GM18502 (cell line): Measurements from ENCODE around the gene ASB13.
A peak's percentile ranks its signal among the peaks of the same experiment; 100 is the strongest.

Experiments used
- ATAC-seq: cut with Tn5 transposase; IDR thresholded peaks from one replicate; pipeline ENCODE4 v1.9.1; 2021; ENCODE audit warnings: mild to moderate bottlenecking; ENCODE audit not compliant: unreplicated experiment, poor library complexity

ASB13 gene, protein sequence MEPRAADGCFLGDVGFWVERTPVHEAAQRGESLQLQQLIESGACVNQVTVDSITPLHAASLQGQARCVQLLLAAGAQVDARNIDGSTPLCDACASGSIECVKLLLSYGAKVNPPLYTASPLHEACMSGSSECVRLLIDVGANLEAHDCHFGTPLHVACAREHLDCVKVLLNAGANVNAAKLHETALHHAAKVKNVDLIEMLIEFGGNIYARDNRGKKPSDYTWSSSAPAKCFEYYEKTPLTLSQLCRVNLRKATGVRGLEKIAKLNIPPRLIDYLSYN

DNA sequence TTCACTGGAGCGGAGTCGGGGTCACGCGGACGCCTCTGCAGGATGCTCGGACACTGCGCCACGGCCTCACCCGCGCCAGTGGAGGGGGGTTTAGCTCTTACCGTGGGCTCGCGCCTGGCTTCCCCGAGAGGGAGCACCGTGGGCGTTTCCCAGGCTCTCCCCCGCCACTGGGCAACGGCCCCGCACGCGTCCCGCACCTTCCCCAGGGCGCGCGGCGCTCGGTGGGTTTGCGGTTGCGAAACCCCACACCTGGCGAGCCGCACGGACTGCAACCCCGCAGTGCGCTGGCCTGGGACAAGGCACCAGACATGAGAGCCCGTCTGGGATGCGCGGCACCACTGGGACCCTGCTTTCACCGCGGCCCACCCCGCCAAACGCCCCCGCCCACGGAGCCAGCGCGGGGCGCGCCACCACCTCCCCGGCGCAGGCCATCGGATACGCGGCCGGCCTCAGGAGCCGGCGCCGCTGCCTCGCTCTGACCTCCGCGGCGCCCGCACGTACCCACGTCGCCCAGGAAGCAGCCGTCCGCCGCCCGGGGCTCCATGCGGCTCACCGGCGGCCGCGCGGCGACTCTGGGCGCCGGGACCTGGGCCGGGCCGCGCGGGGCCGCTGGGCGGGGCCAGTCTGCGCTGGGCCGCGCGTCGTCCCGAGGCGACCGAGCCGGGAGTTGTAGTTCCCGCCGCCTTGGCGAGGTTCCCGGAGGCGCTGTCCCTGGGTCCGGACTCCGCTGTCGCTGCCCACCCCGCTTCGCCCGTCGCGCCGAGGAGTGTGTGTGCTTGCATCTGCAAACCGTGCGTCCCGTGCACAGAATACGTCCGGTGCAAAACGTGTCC lies at the start of gene ASB13:
Gene ASB13 (minus strand): TSS at position 588 of the 833 bp plus-strand sequence. CDS start 44 bp downstream, at position 544.
- ATAC-seq = peak; percentile 76

DNA sequence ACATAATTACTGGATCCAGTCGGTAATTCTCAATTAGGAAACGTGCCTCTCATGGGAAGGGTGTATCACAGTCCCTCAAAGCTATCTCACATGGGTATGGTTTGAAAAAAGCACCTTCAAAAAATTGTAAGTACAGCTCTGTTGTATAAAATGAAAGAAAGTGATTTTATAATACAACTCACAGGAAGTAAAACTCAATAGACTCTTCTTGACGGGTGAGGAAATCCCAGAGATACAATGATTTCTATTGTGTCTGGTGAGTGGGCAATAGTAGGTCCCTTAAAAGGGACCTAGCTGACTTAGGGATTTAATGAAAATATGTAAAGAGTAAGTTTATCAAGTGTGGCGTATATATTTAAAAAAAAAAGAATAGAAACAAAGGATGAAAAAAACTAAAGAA lies 45.2 kb upstream of the ASB13 start:
- no peak for ATAC-seq

DNA sequence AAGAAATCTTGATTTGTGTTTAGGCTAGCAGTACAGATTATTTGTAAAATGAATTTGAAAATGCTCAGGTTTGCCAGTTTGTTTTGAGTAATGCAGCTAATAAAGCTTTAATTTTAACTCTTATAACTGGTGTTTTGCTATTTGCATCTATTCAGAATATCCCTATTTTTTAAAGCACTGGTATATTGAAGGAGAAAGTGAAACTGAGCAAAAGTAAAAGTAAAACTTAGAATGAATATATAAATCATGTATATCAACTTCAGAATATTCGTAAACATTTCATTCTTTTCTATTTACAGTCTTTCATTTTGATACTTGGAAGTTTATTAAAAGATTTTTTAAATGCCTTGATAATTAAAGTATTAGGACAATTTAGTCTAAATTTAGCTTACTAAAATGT lies 44.5 kb upstream of the ASB13 start:
- ATAC-seq = no peak

DNA sequence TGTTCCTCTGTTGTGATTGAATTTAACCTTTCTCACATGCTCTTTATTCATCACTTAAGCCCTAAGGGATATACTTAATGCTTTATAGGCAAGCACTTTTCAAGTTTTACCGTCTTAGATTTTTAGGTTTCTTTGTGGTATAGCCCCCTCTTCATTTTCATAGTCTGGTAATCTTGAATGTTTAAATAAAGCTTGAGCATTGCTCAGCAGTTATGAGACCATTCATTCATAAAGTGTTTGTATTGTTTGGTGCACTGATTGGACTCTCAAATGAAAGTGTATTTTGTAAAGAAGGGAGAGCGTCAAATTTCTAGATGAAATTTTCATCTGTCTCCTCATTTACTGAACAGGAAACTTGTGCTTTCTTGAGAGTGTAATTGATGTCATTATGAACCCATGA lies 43.5 kb upstream of the ASB13 start:
- no peak for ATAC-seq

DNA sequence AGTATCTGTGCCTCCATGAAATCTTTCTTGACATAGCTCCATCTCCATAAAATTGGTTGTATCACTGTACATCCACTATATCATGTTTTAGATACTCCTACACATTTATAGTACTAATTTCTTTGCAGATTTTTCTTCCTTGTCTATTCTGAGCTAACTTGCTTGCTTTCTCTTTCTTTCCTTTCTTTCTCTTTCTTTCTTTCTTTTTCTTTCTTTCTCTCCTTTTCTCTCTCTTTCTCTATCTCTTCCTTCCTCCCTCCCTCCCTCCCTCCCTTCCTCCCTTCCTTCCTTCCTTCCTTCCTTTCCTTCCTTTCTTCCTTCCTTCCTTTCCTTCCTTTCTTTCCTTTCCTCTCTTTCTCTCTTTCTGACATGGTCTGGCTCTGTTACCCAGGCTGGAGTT lies 42.0 kb upstream of the ASB13 start:
- ATAC-seq = no peak

DNA sequence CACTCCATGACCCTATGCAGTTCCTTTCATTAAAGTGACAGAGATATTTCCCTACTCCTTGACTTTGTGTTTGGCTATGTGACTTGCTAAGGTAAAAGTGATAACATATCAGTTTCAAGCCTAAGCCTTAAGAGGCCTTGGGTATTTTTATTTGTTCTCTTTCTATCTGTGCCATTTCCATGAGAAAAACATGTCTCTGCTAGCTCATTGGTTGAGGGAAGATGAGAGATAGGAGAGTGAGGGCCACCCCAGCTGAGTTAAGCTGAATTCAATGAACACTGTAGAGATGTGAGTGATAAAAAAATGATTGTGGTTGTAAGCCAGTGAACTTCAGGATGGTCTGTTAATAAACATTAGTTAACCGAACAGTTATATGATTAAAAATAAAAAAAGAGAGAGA lies 31.7 kb upstream of the ASB13 start:
- no peak for ATAC-seq

DNA sequence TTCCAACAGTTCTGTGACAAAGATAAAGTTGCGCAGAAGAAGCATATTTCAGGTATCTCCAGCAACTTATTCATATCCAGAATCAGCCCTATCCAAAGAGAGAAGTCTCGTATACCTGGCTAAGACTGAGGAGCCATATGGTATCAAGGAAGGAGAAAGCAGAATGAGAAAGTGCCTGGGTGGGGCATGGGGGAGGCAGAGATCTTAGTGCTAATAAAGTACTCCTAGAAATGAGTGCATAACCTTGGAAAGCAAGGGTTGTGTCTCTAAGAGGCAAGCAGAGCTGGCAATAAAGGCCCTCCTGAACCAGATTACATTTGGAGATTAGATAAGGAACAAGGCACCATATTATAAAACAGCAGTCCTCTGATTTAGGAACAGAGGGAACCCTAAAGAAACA lies 30.9 kb upstream of the ASB13 start:
- ATAC-seq = no peak

DNA sequence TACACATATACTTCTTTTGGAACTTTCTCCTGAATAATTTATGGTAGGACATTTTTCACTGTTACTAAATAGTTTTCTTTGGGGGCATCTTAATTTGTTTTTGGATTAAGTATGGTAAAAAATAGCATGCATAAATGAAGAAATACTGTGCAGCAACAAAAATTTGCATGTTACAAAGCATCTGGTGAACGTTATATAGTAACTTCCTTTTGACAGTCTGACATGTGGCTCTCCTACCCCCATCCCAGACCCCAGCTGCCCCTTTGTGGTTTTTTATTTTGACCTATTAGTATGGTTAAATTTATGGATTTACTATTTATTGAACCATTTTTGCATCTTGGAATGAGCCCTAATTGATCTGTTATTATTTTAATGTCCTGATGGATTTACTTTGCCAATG lies 28.2 kb upstream of the ASB13 start:
- no peak for ATAC-seq

DNA sequence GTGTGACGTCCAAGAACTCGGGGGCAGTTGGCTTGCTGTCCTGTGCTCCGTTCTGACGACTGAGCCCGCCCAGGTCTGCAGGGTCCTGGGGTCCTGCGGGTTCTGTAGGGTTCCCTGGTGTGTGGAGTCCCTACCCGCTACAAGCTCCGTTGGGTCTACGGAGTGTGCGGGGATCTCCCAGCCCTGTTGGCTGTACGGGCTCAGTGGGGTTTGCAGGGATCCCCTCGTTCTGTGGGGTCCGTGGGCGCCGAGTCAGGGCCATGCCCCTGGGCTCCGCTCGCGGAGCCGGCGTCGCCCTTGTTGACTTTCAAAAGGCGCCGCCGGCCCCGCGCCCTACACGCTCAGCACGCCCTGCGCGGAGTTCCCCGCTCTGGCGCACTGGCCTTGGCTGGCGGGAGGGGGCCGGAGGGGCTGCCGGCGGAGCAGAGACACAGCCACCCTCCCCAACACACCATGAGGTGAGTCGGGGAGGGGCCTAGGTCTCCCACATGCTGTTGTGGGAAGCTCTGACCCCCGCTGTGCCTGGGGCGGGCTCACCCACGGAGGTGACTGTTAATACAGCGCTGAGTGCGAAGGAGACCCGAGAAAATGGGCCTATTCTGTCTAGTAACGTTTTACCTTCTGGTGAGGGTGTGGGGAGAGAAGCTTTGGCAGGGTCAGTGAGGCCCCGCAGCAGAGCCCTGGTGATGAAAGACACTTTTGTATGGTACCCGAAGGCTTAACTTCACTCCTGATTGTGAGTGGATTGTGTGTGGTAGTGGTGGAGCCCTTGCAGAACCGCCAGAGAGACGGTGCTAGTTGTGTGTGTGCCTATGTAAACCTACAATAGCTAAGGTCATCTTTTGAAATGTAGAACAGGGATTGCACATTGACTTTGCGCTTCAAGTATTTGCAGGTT lies 26.3 kb upstream of the ASB13 start:
- ATAC-seq = peak; percentile 76

DNA sequence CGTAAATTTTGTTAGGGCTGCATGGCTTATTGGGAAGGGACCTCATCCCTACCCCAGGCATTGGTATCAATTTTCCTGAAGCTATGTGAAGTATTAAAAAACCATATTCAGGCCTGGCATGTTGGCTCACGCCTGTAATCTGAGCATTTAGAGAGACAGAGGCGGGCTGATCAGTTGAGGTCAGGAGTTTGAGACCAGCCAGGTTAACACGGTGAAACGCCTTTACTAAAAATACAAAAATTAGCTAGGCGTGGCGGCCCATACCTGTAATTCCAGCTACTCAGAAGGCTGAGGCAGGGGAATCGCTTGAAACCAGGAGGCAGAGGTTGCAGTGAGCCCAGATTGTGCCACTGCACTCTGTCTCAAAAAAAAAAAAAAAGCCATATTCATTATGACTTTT lies 25.4 kb upstream of the ASB13 start:
- ATAC-seq = no peak

DNA sequence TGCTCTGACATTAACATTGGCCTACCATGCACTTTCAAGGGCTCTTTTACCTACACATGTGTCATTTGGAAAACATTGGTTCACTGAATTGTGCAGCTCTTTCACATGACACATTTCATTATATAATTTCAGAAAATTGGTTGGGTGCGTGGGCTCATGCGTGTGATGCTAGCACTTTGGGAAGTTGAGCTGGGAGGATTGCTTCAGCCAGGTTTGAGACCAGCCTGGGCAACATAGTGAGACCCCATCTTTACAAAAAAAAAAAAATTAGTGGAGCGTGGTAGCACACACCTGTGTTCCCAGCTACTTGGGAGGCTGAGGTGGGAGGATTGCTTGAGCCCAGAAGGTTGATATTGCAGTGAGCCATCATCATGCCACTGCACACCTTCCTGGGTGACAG lies 22.2 kb upstream of the ASB13 start:
- ATAC-seq = no peak

DNA sequence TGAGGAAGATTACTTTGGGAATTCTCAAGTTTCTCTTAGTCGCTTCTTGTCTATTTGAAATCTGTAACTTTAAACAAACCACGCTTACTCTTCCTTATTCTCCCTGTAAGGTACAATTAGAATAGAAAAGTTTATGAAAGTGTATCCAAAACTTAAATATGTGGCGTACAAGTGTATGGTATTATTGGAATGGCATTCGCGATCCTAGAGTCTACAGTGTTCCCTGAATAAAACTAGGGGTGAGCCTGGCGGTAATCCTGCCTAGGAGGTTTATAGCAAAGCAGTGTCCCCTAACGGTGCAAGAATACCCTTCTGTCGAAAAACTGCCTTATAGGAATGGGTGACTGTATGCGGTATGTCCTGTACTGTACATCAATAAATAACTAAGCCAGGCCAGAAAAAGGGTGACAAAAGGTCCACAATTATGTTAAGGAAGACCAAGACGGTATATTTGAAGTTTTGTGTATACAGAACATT lies 19.4 kb upstream of the ASB13 start:
- ATAC-seq = no peak

DNA sequence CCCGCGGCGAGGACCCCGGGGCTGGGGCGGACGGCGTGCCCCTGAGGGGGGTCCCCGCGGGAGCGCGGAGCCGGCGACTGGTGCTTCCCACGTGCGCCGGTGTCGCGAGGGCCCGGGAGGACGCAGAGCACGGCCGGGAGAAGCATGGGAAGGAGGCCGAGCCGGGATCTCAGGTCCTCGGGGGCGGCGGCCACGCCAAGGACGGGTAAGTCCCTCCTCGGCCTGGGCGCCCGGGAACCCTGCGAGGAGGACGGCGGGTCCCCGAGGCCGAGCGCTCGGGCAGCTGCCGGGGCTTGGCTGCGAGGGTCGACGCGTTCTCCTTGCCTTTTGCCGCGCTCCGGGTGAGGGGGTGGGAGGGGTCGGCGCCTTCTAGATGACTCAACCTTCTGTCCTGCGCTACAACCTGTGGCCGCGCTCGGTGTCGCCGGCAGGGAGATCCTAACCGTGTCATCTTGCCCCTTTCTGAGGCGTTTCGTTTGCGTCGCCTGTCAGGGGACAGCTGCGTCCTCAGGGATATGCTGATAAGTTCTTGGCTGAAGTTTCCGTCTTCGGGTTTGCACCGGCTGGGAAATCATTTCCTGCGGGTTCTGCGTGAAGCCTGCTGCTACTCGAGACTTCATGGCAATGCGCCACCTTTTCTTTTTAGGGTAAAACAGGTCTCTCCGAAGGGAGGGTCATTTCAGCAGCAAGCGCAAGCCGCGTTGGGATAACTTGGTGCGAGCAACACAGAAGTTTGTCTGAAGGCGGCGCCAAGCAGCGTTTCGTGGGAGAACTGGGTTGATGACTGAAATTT lies 18.8 kb upstream of the ASB13 start:
- ATAC-seq = peak; percentile 45

DNA sequence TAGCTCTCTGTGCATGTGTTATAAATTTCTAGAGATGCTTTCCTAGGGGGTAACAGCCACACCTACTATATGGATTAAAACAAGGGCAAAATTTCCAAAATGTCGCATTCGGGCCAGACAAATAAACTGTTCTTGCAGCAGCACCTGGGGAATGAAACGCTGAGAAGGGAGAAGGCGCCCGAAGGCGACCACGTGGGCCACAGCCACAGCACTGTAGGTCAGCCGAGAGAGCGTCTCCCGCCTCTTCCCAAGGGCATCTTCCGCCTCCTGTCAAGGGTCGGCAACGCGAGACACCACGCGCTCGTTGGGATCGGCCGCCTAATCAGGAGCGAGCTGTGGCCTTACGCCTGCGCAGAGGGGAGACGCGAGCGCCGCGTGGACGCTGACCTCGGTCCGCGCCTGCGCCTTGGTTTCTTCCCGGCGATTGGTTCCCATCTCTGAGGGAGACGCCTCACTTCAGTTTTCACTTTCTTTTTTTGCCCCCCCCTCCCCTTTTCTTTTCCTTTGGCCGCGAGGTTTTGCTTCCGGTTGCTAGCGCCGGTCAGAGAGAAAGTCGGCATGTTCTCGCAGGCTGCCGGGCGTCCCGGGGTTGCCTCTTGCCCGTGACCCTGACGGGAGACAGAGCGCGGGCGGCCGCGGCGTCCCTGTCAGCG lies 18.0 kb upstream of the ASB13 start, which contains the start of gene TASOR2:
Gene TASOR2 (plus strand): TSS at position 521 of the 653 bp plus-strand sequence. CDS start 35,805 bp downstream, outside the sequence.
- peak; percentile 71 for ATAC-seq

DNA sequence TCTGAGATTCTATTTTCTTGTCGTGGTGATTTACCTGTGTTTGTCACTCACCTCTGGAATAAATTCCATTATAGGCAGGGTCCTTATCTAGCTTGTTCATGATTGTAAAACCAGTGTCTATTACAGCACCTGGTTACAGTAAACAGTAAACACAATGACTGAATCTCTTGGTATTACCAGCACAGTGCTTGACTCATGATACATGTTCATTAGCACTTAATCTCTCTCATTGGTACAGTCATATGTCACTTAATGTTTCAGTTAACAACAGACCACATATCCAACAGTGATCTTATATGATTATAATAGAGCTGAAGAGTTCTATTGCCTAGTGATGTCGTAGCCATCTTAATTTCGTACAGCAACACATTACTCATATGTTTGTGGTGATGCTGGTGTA lies 16.7 kb upstream of the ASB13 start:
- ATAC-seq = no peak

DNA sequence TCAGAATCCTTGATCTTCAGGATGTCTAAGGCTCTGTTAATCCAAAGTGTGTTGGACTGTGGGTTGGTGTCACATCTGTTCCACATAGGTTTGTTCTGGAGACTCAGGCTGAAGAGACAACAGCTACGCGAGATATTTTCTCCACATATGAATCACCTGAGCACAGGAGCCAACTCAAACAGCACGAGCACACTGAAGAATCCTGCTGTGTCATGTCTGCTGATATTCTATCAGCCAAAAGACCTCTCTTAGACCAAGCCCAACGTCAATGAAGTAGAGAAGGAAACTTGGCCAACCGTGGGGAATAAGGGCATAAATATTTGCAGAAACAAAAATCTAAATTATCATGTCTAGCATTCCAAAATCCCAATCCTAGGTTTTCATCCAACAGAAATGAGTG lies 15.5 kb upstream of the ASB13 start:
- no peak for ATAC-seq

DNA sequence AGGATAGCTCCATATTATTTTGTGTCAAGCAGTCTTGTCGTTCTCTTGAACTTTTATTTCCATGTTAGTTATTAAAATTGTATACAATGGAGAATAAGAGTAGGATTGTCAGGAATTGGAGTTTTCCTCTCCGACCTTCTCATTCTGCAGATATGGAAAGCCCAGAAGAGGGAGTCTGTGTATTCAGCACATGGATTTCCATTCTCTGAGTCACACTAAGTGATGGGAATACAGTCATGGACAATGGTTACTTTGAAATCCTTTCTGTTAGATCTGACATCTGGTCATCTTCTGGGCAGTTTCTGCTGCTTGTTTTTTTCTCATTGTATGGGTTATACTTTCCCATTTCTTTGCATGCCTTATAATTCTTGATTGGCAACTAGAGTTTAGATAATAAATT lies 13.2 kb upstream of the ASB13 start:
- no peak for ATAC-seq

DNA sequence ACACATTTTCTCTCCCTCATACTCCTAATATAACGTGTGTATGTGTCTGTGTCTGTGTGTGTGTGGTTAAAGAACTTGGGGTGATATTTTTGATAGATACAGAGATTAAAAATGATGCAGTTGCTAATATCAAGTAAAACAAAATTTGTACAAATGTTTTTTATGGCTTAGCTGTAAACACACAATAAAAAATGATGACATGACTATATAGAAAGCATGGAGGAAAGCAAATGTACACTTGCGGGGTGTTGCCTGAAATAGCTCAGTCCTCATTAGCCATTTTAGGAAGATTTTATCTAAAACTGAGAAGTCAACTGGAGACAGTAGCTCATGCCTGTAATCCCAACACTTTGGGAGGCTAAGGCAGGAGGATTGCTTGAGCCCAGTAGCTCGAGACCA lies 12.6 kb upstream of the ASB13 start:
- no peak for ATAC-seq

DNA sequence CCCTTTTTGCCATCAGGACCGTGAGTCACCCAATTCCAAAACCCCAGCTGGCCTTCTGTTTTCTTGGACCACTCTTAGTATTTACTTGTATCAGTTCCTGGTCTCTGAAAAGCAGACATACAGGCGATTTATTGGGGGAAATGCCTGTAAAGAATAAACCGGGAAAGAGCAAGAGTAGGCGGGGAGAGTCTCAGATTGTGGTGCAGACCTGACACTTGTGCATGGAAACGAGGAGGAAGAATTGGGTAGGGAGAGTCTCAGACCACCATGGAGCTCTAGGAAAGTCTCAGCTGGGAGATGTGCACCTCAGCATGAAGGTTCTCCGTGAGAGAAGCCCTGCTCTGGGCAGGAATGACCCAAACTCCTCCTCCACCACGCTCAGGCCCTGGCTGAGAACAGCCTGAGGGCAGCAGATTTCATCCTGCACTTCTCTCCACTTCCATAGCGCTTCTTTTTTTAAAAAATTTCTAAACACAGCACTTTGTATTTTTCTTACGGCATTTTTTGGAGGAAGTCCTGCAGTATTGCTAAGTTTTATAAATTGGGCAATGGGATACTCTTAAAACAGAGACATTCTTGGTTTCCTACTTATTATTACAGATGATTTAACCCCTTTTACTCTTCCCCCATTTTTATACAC lies 12.1 kb upstream of the ASB13 start:
- ATAC-seq = no peak
